ENCODE measurements around the gene KRTAP10-7. TPM values are rescaled to one million over a fixed set of nuclear protein-coding genes. Genes with fewer than 3 reads are reported as not detected.

The KRTAP10-7 gene
- total and polyA plus RNA-seq, 2 experiments from 2014 or later: not detected

DNA sequence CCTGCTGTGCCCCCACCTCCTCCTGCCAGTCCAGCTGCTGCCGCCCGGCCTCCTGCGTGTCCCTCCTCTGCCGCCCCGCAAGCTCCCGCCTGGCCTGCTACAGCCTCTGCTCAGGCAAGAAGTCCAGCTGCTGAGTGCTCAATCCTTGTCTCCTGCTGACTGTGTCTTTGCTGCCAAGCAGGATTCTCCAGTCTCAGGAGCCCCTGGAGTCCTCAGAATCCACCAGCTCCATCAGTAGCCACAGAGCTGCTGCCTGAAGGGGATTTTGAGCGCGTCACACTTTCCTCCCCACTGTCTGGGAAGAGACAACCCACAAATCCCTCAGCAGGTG, 46.8 kb downstream of the KRTAP10-7 start:
- in situ Hi-C loops (cut with MboI): no loop called here
- Histone ChIP-seq H4K20me1 (ENCODE audit: insufficient read depth) (no peaks in the 10 kb centered on the region), H2AFZ (no peak overlapping the region), H3K9ac (no peak overlapping the region), H3K9me3 (ENCODE audit: low read depth) (no peaks in the 10 kb centered on the region), H3K36me3 (ENCODE audit: low read depth) (no peaks in the 10 kb centered on the region), H3K9me2 (ENCODE audit: insufficient read depth) (no peaks in the 10 kb centered on the region), H3K27me3 (replicated peaks; ENCODE audit: insufficient read depth) (peaks cover 4% of the 10 kb centered on the region; the same call in 1 of the 2 replicates), H3F3A (ENCODE audit: insufficient read depth) (no peaks in the 10 kb centered on the region), H3K4me1 (ENCODE audit: insufficient read depth) (no peaks in the 10 kb centered on the region), H3K27ac (no peak overlapping the region), H3K79me2 (ENCODE audit: insufficient read depth) (no peaks in the 10 kb centered on the region), H3K4me2 (ENCODE audit: unreplicated experiment) (no peak overlapping the region), H3K4me3 (no peak overlapping the region)
- TF ChIP-seq EZH2phosphoT487 (IDR thresholded peaks at IDR 0.05; ENCODE audit: insufficient read depth, low read depth) (no peak), EZH2 (IDR thresholded peaks at IDR 0.05; ENCODE audit: insufficient read depth, poor library complexity, severe bottlenecking) (no peak)
- DNase-seq: no peak
- 5 to 6% methylated on average over 8 of the region's 8 CpGs for whole genome bisulfite sequencing, 2 experiments (ENCODE audit: low coverage in 1 of 2, low lambda C conversion rate in 2 of 2, missing lambda C conversion rate in 2 of 2)

DNA sequence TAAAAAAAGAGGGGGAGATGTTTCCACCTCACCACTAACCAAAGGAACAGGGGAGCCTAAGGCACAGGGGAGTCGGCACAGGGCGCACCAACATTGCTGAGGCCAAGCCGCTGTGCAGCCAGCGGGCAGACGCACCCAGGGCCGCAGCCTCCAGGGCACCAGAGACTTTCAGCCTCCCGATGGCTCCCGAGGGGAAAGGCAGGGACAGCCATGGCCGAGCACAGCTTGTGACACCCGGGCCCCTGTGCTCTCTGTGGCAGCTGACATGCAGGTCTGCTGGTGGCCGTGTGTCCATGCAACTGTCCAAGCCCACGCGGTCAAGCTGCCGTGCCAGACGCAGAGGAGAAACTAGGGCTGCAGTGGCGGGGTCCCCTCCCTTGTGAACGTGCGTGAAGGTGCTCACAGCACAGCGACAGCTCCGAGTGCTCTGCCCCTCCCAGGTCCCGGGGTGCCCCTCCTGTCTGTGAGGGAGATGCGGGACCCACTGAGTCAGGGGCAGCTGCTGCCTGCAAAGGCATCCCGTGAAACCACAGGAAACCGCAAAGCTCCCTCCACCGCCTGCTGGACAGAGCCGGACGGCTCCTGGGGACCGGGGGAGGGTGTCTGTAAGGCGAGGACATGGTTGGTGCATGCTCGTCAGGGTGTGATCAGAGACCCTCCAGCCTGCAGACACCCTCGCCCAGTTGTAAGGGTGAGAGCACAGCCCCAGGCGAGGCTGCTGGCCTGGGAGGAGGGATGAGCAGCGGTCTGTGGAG, 48.3 kb downstream of the KRTAP10-7 start:
- no peaks in the 10 kb centered on the region for H3K9me2 ChIP-seq (ENCODE audit: insufficient read depth)
- in situ Hi-C loops (cut with MboI): no loop called here
- H2AFZ ChIP-seq: no peak overlapping the region
- H3K4me1 ChIP-seq (ENCODE audit: insufficient read depth): no peaks in the 10 kb centered on the region
- H4K20me1 ChIP-seq (ENCODE audit: insufficient read depth): no peaks in the 10 kb centered on the region
- no peaks in the 10 kb centered on the region for H3K9me3 ChIP-seq (ENCODE audit: low read depth)
- WGBS, 2 experiments (ENCODE audit: low coverage in 1 of 2, low lambda C conversion rate in 2 of 2, missing lambda C conversion rate in 2 of 2): 51% methylated on average over 33 of the region's 33 CpGs
- H3K79me2 ChIP-seq (ENCODE audit: insufficient read depth): no peaks in the 10 kb centered on the region
- H3K27ac ChIP-seq: no peak overlapping the region
- H3K4me3 ChIP-seq: no peak overlapping the region
- H3K9ac ChIP-seq: no peak overlapping the region
- H3K36me3 ChIP-seq (ENCODE audit: low read depth): no peaks in the 10 kb centered on the region
- no peak for TF ChIP-seq EZH2 (IDR thresholded peaks at IDR 0.05; ENCODE audit: insufficient read depth, poor library complexity, severe bottlenecking)
- TF ChIP-seq EZH2phosphoT487 (IDR thresholded peaks at IDR 0.05; ENCODE audit: insufficient read depth, low read depth): no peak
- no peak overlapping the region for H3K4me2 ChIP-seq (ENCODE audit: unreplicated experiment)
- DNase-seq: no peak
- no peaks in the 10 kb centered on the region for H3F3A ChIP-seq (ENCODE audit: insufficient read depth)
- H3K27me3 ChIP-seq (replicated peaks; ENCODE audit: insufficient read depth): peaks cover 14% of the 10 kb centered on the region

DNA sequence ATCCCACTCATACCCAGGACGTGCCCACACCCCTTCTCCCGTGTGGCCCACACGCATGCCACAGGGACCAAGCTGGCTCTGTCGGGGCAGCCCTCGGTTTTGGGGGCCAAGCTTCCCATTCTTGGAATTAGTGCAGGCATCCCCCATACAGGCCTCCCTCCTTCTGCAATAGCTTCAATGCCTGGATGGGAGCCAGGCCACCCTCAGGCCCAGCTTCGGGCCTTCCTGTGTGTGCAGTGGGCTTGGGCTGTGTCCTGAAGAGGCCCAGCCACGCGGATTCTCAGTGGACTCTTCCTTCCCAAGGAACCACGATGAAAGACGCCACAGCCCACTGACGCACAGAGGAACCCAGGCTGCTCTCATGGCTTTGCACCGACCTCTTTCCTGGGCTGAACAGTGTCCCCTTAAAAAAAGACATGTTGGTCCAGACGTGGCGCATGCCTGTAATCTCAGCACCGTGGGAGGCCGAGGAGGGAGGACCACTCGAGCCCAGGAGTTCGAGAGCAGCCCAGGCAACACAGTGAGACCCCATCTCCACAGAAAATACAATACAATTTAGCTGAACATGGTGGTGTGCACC, 49.2 kb downstream of the KRTAP10-7 start:
- TF ChIP-seq EZH2 (IDR thresholded peaks at IDR 0.05; ENCODE audit: insufficient read depth, poor library complexity, severe bottlenecking) (no peak), EZH2phosphoT487 (IDR thresholded peaks at IDR 0.05; ENCODE audit: insufficient read depth, low read depth) (no peak)
- in situ Hi-C loops (cut with MboI): no loop called here
- H3K4me3 ChIP-seq: no peak overlapping the region

DNA sequence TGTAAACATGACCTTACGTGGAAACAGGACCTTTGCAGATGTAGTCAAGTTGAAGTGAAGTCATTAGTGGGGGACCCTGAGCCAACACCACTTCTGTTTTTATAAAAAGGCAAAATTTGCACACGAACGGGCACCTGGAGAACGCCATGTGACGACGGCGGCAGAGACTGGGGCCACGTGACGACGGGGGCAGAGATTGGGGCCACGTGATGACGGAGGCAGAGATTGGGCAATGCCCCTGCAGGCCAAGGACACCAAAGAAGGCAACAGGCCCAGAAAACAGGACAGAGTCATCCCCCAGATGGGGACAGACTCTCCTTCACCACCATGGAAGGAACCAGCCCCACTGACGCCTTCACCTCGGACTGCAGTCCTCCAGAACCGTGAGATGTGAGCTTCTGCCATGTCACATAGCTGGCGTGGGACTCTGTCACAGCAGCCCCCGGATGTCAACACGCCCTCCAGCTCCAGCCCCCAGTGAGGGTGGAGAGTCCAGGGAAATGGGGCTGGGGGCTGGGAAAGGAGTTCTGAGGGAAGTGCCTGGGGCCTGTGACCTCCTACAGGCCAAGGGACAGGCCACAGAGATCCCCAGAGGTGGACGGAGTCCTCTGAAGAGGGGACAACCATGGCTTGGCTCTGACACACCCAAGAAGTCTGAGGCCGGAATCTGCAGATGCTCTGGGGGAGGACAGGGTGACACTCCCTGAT, 50.0 kb downstream of the KRTAP10-7 start:
- WGBS, 2 experiments (ENCODE audit: low coverage in 1 of 2, low lambda C conversion rate in 2 of 2, missing lambda C conversion rate in 2 of 2): 57 to 63% methylated on average over 20 of the region's 20 CpGs
- no peak overlapping the region for H3K9ac ChIP-seq
- in situ Hi-C loops (cut with MboI): no loop called here
- H3K4me1 ChIP-seq (ENCODE audit: insufficient read depth): no peaks in the 10 kb centered on the region
- H3K36me3 ChIP-seq (ENCODE audit: low read depth): no peaks in the 10 kb centered on the region
- H3K79me2 ChIP-seq (ENCODE audit: insufficient read depth): no peaks in the 10 kb centered on the region
- H3K4me3 ChIP-seq: no peak overlapping the region
- H2AFZ ChIP-seq: no peak overlapping the region
- H3K9me3 ChIP-seq (ENCODE audit: low read depth): no peaks in the 10 kb centered on the region
- H4K20me1 ChIP-seq (ENCODE audit: insufficient read depth): no peaks in the 10 kb centered on the region
- no peak for DNase-seq
- TF ChIP-seq EZH2phosphoT487 (IDR thresholded peaks at IDR 0.05; ENCODE audit: insufficient read depth, low read depth): no peak
- TF ChIP-seq EZH2 (IDR thresholded peaks at IDR 0.05; ENCODE audit: insufficient read depth, poor library complexity, severe bottlenecking): no peak
- no peak overlapping the region for H3K27ac ChIP-seq
- H3K27me3 ChIP-seq (replicated peaks; ENCODE audit: insufficient read depth): peaks cover 14% of the 10 kb centered on the region
- no peaks in the 10 kb centered on the region for H3F3A ChIP-seq (ENCODE audit: insufficient read depth)
- no peak overlapping the region for H3K4me2 ChIP-seq (ENCODE audit: unreplicated experiment)
- H3K9me2 ChIP-seq (ENCODE audit: insufficient read depth): no peaks in the 10 kb centered on the region

More for the DNA sequence above, 49.2 kb downstream of the KRTAP10-7 start:
- Histone ChIP-seq H2AFZ (no peak overlapping the region), H3K36me3 (ENCODE audit: low read depth) (no peaks in the 10 kb centered on the region), H3F3A (ENCODE audit: insufficient read depth) (no peaks in the 10 kb centered on the region), H3K4me1 (ENCODE audit: insufficient read depth) (no peaks in the 10 kb centered on the region), H3K79me2 (ENCODE audit: insufficient read depth) (no peaks in the 10 kb centered on the region), H3K9me3 (ENCODE audit: low read depth) (no peaks in the 10 kb centered on the region), H4K20me1 (ENCODE audit: insufficient read depth) (no peaks in the 10 kb centered on the region), H3K9me2 (ENCODE audit: insufficient read depth) (no peaks in the 10 kb centered on the region), H3K27ac (no peak overlapping the region), H3K9ac (no peak overlapping the region), H3K27me3 (replicated peaks; ENCODE audit: insufficient read depth) (peaks cover 14% of the 10 kb centered on the region), H3K4me2 (ENCODE audit: unreplicated experiment) (no peak overlapping the region)
- DNase-seq: no peak
- WGBS, 2 experiments (ENCODE audit: low coverage in 1 of 2, low lambda C conversion rate in 2 of 2, missing lambda C conversion rate in 2 of 2): 48 to 51% methylated on average over 18 of the region's 18 CpGs

All from GM23248 (cell line).